NCI-H2081 treated with DMSO at 0.1 percent for 48 hours (cell line): ENCODE results near the gene ENTPD8.
"Not testable (repeated sequence)": the region's sequence is repeated elsewhere in the genome, so short reads cannot be mapped to it uniquely, and the experiment has no call there.

Source experiments
- DNase-seq: peaks from one replicate; lab custom pipeline; 2025; lab: John Stamatoyannopoulos, UW

Gene ENTPD8

DNA sequence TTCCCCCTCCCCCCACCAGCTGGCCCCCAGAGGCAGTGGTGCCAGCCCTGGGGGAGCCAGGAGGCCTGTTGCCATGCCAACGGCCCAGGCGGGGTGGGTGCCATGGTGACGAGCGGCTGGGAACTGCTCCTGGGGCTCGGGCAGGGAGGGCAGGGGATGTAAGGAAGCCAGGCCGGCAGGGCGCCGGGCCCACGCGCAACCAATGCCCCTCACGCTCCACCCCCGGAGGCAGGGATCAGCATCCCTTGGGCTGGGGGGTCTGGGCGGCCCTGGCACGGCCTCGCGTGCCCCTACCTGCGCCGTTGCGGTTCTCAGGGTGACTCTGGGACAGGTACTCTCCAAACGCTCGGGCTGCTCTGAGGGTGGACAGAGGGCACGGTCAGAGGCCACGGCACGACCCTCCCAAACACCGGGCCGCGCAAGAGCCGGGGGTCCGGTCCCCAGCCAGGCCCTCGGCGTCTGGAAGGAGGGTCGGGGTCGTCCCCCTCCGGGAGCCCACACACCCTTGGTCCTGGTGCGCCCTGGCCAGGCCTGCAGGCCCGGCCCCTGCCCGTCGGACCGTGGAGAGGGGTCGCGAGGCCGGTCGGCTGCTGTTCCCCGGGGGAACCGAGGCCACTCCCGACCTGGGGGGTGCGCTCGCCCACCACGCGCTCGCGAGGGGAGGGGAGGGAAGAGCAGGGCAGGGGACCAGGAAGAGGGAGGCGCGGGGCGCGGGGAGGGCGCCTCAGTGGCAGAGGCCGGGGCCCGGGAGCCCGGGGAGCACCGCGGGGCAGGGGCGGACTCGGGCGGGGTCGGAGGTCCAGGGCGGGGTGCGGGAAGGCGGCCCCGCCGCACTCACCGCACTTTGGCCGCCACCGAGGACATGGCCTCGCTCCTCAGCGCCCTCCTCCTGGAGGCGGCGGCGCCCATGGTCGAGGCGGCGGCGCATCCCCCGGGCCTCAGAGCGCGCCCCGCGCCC is 17.3 kb upstream of the ENTPD8 start:
- no peak for DNase-seq

DNA sequence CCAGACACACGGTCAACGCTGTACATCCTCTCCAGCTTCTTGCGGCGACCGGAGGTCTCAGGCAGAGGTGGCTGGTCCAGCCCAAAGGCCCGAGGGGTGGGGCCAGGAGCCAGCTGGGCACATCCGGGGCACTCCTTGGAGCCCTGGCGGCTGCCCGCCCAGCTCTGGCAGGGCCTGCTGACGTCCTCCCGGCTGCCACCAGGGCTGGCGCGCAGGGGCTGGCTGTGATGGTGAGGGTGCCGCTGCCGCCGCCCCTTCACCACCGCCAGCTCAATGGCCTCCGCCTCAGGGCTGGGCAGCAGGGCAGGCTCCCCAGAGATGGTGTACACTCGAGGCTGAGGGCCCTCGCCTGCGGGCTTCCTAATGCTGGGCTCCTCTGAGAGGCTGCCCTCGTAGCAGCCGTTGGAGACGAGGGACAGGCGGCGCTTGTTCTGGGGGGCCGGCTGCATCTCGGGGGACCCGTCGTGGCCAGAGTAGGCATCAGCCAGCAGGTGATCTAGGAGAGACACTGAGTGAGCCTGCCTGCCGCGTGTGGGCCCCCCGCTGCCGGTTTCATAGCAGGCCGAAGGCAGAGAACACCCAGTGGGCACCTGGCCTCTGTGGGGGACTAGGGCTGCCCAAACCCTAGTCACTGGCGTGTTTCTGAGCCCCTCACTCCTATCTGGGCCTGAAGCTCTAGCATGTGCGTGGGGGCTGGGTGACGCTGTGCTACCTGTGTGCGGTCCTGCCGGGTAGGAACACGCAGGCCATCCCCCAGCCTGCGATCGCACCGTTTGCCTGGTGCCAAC is 16.4 kb upstream of the ENTPD8 start:
- DNase-seq, result no peak

DNA sequence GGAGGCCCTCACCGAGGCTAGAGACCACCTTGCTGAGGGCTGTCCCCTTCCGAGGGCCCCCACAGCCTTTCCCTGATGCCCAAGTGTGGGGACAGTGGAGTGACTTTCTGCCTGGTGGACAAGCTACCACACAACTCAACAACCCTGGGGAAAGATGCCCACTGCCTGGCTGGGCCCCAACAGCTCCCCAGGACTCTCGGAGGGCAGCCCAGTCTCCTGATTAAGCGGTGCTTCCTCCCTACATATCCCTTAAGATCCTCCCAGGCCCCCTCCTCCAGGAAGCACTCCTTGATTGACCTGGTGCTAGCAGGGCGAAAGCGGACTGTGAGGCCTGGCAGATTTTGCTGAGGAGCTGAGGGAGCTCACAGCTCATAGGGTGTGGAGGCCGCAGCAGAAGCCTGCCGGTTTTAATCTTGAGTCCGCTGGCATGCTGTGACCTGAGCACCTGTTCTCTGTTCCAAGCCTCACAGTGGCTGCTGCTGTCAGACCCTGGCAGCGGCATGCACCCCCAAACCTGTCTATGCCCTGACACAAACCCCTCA is 15.8 kb upstream of the ENTPD8 start:
- DNase-seq, result no peak

DNA sequence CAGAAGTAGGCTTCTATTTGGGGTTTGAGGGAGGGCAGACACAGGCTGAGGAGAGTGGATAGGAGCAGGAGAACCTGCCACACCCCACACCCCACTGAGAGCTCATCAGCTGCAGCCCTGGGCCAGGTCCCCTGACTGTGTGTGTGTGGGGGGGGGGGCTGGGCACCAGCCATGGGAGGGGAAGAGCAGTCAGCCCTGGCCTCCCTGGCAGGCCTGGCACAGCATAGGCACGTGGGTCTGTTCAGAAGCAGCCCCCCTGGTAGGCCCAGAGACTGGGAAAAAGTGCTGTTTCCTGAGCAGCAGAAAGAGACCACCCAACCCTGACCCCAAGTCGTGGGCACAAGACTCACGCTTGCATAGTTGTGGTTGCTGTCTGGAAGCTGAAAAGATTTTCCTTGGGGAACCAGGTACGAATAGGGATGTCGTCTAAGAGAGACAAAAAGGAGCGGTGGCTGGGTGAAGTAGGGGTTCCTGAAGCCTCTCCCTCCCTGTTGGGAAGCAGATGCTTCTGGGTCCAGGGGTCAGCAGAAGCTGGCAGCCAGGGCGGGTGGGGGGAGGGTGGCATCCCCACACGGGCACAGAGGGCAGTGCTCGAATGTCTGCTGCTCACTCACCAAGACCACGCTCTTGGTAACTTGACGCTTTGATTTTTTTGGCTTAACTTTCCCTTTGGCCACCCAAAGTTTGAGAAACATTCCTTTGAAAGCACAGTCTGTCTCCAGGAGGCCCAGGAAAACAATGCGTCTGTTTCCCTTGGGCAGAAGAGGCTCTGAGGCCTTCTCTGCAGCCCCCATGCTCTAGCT is 15.1 kb upstream of the ENTPD8 start:
- no peak for DNase-seq

DNA sequence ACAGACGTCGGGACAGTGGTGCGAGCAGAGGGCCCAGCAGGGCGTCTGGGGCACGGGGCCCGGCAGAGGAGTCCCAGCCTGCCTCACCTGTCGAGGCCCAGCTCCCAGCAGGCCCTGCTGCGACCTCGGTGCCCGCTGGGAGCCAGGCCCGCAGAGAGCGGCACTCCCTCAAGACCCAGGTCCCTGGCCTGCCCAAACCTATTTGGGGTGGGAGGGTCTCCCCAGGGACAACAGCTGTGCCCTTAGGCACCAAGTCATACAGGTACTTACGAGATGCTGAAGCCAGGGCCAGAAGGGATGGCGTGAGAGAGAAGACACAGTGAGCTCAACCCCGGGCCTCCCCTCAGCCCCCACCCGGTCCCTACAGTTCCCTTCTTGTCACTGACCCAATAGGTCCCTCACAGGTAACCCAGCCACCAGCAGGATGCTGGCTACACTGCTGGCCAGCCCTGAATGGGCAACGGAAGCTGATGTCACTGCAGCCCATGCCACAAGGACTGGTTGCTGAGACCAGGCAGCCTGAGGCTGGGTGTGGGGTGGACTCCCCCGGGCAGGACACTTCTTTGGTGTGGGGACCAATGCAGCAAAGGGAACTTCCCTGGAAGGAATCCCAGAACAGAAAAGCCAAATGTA is 14.3 kb upstream of the ENTPD8 start:
- no peak for DNase-seq

DNA sequence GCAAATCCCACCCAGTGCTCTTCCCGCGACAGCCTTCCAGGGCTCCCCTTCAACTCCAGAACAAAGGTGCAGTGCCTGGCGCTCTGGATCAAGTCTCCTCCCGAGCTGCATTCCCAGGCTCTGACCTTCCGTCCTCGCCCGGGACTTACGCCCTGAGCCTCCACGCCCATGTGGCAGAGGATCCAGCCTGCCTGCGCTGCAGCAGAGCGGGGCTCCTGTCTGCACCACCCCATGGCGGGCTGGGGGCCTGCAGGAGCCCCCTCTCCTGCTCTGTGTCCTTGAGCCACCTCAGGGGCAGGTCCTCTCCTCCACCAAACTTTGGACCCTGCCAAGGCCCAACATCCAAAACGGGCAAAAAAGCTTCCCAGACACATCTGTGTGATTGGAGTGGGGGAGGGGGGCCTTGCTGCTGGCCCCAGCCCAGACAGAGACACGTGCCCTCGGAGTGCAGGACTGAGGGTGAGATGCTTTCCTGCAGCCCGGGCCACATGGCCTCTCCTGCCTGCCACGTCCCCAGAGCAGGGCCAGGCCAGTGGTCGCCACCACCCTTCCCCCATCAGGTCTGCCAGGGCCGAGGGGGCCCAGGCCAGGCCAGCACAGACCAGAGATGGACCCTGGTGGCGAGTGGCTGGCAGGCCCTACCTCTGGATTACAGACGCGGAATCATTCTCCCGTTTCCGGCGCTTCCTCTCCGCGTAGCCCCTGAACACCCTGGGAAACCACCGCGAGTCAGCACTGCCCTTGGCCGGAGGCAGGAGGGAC is 13.6 kb upstream of the ENTPD8 start:
- DNase-seq, result no peak

DNA sequence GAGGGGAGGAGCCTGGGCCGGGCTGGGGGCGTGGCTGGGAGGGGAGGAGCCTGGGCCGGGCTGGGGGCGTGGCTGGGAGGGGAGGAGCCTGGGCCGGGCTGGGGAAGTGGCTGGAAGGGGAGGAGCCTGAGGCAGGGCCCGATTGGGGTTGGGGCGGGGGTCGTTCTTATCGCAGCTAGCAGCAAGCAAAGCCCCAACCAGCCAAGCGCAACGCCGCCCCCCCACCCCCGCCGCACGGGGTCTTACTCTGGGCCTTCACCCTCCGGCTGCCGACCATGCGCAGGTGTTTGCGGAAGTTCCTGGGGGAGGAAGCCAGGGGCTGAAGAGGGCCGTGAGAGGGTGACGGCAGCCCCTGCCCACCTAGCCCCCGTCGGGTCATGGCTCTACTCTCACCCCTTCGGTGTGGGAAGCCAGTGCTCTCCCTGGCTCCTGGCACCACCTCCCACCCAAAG is 13.0 kb upstream of the ENTPD8 start:
- DNase-seq, result no peak

DNA sequence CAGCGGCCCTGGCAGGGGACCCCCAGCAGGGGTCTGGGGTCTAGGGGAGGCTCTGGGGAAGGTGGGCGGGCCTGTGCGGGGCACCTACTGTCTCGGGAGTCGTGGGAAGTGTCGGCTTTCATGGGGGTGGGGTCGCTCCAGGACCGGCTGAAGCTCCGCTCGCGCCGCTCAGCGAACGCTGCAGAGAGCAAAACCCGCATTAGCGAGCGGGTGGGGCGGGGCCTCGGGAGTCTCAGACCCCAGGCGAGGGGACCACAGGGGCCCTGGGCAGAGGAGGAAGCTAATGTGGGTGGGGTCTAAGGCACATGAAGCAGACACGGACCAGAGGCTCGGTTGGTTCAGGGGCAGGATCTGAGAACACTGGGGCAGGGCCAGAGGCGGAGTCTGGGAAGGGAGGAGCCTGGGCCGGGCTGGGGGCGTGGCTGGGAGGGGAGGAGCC is 12.5 kb upstream of the ENTPD8 start:
- DNase-seq, result no peak

DNA sequence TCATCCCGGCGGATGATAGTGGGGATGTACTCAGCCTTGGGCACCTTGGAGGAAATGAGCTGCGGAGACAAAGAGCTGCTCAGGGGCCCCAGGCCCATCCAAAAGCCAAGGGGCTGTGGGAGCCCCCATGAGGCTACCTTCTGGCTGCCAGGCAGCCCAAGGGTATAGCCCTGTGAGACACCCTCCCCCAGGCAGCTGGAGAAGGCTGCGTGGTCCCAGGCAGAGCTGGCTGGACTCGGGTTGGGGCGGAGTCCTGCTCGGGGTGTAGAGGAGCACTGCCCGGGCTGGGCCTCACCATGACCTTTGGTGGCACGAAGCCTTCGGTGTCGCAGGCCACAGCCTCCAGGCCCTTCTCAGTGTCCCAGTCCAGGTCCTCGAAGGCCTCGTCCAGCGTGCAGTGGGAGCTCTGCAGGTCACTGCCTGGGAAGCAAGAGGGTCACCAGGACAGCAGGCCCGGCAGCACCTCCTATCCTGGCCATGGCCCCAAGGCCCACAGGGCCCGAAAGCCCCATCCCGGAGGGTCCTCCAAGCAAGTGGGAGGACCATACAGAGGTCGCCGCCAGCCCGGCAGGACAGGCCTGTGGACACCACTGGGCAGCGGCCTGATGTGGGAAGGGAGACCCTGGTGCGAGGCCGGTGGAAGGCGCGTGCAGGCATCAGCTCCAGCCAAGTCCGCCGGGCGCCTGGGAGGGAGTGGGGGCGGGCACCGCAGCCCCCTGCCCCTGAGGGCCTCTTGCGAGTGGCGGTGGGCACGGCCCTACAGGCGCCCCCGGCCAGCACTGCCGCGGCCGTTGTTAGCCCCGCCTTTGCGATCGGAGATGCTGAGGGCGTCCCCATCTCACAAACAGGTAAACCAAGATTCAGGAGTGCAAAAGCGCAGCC is 11.8 kb upstream of the ENTPD8 start:
- DNase-seq, result no peak

DNA sequence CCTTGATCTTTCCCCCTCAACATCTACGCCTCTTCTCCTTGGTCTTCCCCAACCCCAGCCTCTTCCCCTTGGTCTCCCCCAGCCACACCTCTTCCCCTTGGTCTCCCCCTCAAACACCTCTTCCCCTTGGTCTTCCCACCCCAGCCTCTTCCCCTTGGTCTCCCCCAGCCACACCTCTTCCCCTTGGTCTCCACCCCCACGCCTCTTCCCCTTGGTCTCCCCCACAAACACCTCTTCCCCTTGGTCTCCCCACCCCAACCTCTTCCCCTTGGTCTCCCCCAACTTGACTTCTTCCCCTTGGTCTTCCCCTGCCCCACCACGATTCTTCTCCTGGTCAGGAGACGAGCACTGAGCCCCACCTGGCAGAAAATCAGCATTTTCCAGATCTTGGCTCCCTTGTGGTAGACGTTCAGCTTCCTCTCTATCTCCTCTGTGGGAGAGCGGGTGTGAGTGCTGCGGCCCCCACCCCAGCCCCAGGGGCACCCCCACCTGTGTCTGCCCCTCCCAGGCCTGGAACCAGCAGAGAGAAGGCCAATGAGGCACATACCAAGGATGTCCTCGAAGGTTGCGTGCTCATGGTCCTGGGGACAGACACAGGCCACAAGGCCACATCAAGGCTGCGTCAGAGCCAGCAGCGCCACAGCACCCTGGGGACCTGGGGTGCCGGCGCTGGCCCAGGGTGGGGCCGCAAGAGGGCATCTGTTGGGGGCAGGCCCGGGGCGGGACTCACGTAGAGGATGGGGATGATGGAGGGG is 11.0 kb upstream of the ENTPD8 start:
- no peak for DNase-seq

DNA sequence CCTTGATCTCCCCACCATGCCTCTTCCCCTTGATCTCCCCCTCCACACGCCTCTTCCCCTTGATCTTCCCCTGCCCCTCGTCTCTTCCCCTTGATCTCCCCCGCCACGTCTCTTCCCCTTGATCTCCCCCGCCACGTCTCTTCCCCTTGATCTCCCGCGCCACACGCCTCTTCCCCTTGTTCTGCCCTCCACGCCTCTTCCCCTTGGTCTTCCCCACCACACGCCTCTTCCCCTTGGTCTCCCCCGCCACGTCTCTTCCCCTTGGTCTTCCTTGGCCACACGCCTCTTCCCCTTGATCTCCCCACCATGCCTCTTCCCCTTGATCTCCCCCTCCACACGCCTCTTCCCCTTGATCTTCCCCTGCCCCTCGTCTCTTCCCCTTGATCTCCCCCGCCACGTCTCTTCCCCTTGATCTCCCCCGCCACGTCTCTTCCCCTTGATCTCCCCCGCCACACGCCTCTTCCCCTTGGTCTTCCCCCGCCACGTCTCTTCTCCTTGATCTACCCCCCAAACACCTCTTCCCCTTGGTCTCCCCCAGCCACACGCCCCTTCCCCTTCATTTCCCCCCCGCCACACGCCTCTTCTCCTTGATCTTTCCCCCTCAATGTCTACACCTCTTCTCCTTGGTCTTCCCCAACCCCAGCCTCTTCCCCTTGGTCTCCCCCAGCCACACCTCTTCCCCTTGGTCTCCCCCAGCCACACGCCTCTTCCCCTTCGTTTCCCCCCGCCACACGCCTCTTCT is 10.3 kb upstream of the ENTPD8 start:
- DNase-seq, result not testable (repeated sequence)

DNA sequence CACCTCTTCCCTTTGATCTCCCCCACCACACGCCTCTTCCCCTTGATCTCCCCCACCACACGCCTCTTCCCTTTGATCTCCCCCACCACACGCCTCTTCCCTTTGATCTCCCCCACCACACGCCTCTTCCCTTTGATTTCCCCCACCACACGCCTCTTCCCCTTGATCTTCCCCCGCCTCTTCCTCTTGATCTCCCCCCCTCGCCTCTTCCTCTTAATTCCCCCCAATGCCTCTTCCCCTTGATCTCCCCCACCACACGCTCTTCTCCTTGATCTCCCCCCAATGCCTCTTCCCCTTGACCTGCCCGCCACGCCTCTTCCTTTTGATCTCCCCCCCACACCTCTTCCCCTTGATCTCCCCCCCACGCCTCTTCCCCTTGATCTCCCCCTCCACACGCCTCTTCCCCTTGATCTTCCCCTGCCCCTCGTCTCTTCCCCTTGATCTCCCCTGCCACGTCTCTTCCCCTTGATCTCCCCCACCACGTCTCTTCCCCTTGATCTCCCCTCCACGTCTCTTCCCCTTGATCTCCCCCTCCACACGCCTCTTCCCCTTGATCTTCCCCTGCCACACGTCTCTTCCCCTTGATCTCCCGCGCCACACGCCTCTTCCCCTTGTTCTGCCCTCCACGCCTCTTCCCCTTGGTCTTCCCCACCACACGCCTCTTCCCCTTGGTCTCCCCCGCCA is 9.5 kb upstream of the ENTPD8 start:
- not testable (repeated sequence) for DNase-seq

DNA sequence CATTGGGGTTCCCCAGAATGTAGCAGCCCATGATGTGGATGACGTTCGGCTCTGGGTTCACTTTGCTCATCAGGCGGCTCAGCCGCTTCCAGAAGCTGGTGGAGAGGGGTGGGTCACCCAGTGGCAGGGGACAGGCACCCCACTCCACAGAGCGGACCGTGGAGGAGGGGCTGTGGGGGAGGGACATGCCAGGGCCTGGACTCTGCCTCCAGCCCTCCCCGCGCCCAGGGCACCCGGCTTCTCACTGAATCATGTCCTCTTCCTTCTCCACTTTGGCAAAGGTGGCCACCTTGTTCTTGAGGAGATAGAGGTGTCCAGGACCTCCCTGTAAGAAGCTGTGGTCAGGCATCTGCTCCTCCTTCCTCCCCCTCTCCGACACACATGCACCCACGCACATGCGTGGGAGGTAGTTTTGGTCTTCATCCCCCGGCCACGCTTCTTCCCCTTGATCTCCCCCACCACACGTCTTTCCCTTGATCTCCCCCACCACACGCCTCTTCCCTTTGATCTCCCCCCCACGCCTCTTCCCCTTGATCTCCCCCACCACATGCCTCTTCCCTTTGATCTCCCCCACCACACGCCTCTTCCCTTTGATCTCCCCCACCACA is 8.9 kb upstream of the ENTPD8 start:
- DNase-seq, result no peak

DNA sequence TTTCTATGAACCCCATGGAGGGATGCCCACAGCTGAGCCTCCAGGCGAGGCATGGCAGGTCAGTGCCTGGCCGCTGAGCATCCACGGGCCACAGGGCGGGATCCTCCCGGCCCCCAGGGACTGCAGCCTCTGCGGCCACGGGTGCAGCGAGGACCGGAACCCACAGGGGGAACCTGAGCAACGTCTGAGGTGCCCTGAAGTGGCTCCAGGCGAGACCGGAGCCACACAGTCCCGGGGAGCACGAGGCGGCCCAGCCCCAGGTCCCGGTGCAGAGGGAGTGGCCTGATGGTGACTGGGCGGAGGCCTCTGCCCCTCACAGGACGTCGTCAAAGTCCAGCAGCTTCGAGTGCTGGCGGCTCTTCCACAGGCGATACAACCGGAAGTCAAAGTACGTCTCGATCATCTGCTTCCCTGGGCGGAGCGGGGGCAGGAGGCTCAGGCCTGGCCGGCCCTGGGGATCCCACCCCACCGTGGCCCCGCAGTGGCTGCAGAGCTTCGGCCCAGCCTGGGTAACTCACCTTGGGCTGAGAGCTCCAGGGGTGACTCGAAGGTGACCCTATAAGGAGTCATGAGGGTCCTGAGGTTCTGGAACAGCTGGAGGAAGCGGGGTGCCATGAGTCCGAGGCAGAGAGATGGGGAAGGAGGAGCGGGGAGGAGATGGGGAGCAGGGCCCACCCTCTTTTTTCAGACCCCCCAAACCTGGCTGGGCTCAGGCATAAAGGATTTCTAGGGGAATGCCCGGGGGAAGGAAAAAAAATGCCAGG is 8.1 kb upstream of the ENTPD8 start:
- DNase-seq, result no peak

DNA sequence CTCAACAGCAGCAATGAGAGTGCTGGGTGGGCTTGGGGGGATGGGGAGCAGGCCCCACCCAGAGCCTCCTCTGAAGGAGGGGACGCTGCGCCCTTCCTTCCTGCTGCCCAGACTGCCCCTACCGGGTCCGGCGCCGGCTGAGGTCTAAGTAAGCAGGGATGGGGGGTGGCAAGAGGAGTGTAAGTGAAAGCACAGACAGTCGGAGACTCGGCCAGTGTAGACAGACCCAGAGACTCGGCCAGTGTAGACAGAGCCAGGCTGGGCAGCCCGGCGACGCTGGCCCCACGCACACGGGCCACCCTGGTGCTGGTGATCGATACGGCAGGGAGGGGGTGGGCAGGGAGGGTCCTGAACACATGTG is 7.4 kb upstream of the ENTPD8 start:
- DNase-seq, result no peak
